MG63 (cell line): ENCODE data around the gene CACNA1C. TPM values are rescaled to one million over a fixed set of nuclear protein-coding genes. Genes with fewer than 3 reads are reported as not detected.
"Not testable (repeated sequence)": the region's sequence is repeated elsewhere in the genome, so short reads cannot be mapped to it uniquely, and the experiment has no call there.

ENCODE experiments used
- DNase-seq: peaks from one replicate; pipeline ENCODE4 v3.0.0-alpha.2; 2020
- H3K27me3 ChIP-seq: fragments of 250-450 bp; sonication (Bioruptor Pico); 2 replicates; pipeline ENCODE4 v1.5.1; 2020; ENCODE audit warnings: mild to moderate bottlenecking, moderate library complexity
- H3K36me3 ChIP-seq: fragments of 250-450 bp; sonication (Bioruptor Pico); 2 replicates; pipeline ENCODE4 v1.5.1; 2020; ENCODE audit warnings: mild to moderate bottlenecking, moderate library complexity
- H3K4me3 ChIP-seq: fragments of 250-450 bp; sonication (Bioruptor Pico); 2 replicates; pipeline ENCODE4 v1.5.1; 2020; ENCODE audit warnings: mild to moderate bottlenecking, moderate library complexity
- H3K9me3 ChIP-seq: fragments of 250-450 bp; sonication (Bioruptor Pico); 2 replicates; pipeline ENCODE4 v1.5.1; 2020; ENCODE audit warnings: mild to moderate bottlenecking, moderate library complexity
- total RNA-seq: library from RNA; depleted of rRNA; stranded (reverse); fragments of >200 nt; shearing (Covaris generic); gene quantifications from 2 replicates; pipeline ENCODE4 v1.2.3, GENCODE V29; 2014; ENCODE audit warnings: low replicate concordance; rRNA removed

Gene CACNA1C
- total RNA-seq, 1 experiment from 2014 or later = 1.4 TPM

GRCh38 chr12:2739832-2740641 is 687.2 kb downstream of the CACNA1C start:
- H3K36me3 ChIP-seq = no peaks in the 10 kb centered on the region
- H3K27me3 ChIP-seq = peaks cover 11% of the 10 kb centered on the region
- no peaks in the 10 kb centered on the region for H3K9me3 ChIP-seq
- no peak overlapping the region for H3K4me3 ChIP-seq
- peak; percentile 7 for DNase-seq

- not testable (repeated sequence) for H3K4me3 ChIP-seq, DNase-seq, H3K36me3 ChIP-seq, H3K27me3 ChIP-seq, H3K9me3 ChIP-seq
Measured at GRCh38 chr12:2742037-2742436, 689.2 kb downstream of the CACNA1C start.

- H3K4me3 ChIP-seq = no peak overlapping the region
- no peak for DNase-seq
- peaks cover 11% of the 10 kb centered on the region; the same call in 1 of the 2 replicates for H3K27me3 ChIP-seq
- no peaks in the 10 kb centered on the region for H3K36me3 ChIP-seq
- H3K9me3 ChIP-seq = no peaks in the 10 kb centered on the region
Measured at GRCh38 chr12:2743478-2743877, 690.7 kb downstream of the CACNA1C start.

- Histone ChIP-seq H3K27me3 (peaks cover 11% of the 10 kb centered on the region), H3K36me3 (no peaks in the 10 kb centered on the region), H3K4me3 (no peak overlapping the region), H3K9me3 (no peaks in the 10 kb centered on the region)
- no peak for DNase-seq
Measured at GRCh38 chr12:2745655-2746054, 692.9 kb downstream of the CACNA1C start.

Other genes with a start within 250 kb of the CACNA1C start
- gene LRTM2, start 232.4 kb upstream of the CACNA1C start, total RNA-seq = not detected in 2 replicates
- 0.91 and 1.4 TPM in 2 replicates for gene CACNA2D4, start 134.3 kb upstream of the CACNA1C start, total RNA-seq
- 1.5 and 5.1 TPM in 2 replicates for gene DCP1B, start 48.5 kb upstream of the CACNA1C start, total RNA-seq